ENCODE data around the gene SEMA4F.
A peak's percentile ranks its signal among the peaks of the same experiment; 100 is the strongest.
"Not testable (repeated sequence)": the region's sequence is repeated elsewhere in the genome, so short reads cannot be mapped to it uniquely, and the experiment has no call there.

Gene SEMA4F, protein sequence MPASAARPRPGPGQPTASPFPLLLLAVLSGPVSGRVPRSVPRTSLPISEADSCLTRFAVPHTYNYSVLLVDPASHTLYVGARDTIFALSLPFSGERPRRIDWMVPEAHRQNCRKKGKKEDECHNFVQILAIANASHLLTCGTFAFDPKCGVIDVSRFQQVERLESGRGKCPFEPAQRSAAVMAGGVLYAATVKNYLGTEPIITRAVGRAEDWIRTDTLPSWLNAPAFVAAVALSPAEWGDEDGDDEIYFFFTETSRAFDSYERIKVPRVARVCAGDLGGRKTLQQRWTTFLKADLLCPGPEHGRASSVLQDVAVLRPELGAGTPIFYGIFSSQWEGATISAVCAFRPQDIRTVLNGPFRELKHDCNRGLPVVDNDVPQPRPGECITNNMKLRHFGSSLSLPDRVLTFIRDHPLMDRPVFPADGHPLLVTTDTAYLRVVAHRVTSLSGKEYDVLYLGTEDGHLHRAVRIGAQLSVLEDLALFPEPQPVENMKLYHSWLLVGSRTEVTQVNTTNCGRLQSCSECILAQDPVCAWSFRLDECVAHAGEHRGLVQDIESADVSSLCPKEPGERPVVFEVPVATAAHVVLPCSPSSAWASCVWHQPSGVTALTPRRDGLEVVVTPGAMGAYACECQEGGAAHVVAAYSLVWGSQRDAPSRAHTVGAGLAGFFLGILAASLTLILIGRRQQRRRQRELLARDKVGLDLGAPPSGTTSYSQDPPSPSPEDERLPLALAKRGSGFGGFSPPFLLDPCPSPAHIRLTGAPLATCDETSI

DNA sequence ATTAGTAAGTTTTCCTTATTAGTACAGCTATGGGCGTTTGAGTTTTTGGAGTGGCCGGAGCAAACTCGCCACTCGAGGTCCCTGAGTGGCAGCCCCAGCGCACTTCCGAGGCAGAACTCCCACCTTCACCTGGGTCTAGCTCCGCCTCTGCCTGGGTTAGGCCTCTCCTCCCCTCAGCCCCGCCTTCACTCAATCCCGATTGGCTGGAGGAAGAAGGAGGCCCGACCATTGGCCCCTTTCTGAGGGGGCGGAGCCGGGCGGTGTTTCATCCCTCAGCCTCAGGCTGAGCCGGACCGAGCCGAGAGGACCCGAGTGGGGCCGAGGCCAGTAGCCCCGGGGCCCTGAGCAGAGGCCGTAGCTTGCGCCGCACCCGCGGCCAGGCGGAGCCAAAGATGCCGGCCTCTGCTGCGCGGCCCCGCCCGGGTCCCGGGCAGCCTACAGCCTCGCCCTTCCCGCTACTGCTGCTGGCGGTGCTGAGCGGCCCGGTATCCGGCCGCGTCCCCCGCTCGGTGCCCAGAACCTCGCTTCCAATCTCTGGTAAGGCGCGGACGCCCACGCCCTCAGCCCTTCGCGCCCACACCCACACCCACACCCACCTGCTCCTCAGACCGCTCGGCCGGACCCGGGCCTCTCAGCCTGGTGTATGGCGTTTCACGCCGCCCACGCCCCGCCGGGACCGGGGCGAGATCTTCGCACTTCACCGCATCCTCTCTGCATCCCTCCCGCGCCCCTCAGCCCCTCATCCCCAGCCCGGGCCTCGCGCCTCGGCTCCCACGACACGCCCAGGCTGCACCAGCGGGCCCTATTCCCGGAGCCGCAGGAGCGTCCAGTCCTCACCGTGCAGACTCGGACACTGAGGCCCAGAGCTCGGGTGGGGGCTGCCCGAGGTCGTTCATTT, at the start of gene SEMA4F:
Gene SEMA4F, plus strand, starts transcription at position 263 of the 898 bp plus-strand sequence. Its CDS starts 130 bp downstream, at position 393.
- peak; percentile 84 to 85 for DNase-seq (ENCODE audit: low read depth in 2 of 2)

DNA sequence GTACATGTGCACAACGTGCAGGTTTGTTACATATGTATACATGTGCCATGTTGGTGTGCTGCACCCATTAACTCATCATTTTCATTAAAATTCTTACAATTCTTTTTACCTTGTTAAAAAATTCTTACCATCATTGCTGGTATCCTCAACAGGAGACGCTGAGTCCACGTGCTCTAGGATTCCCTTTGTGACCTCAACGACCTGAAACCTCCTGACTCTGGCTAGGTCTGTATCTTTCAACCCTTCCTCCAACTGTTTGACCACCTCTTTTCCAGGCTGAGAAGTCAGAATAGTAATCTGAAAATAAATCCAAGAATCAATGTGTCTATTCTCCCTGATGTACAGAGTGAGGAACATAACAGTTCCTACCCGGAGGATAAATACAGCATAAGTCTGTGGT, 47.1 kb upstream of the SEMA4F start:
- DNase-seq (ENCODE audit: low read depth in 2 of 2), result no peak

DNA sequence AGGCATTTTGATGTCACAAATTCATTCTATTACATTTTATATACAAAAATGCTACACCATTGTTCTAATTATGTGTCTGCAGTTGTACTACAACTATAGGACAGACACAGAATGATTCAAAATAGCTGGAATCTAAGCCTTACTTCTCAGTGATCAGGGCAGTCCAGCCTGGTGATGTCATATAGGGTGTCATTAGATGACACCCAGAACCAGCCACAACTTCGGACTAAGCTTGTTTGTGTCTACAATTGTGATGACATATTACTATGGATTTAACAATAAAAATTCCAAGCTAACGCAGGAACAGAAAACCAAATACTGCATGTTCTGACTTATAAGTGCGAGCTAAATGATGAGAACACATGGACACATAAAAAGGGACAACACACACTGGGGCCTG, 36.9 kb upstream of the SEMA4F start:
- no peak for DNase-seq (ENCODE audit: low read depth in 2 of 2)

DNA sequence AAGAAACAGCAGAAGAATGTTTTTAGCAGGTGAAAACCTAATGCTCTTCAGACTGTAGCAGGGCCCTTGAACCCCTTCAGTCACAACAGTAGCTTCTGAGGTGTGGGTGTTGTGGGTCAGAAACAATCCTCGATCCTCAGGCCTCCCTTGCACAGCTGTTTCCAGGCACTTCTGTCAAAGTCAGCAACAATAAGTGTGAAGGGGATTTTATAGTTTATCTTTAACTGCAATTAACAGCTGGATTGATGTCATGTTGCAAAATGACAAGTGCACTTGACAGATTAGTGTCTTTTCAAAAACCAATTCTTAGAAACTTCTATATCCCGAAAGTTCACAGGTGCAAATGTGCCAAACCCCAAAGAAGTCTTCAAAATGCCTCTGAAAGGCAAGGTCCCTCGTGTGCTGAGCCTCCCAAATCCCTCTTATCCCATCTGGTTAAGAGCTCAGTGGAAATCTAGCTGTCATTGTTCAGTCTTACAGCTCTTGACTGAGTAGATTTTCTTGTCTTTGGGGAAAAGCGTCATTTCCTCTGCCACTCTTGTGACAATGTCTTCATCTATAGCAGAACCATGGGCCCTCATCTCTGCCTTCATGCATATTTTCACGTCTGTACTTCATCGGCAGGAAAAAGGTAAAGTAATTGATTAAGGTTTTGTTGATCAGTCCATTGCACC, 35.5 kb upstream of the SEMA4F start:
- no peak for DNase-seq (ENCODE audit: low read depth in 2 of 2)

DNA sequence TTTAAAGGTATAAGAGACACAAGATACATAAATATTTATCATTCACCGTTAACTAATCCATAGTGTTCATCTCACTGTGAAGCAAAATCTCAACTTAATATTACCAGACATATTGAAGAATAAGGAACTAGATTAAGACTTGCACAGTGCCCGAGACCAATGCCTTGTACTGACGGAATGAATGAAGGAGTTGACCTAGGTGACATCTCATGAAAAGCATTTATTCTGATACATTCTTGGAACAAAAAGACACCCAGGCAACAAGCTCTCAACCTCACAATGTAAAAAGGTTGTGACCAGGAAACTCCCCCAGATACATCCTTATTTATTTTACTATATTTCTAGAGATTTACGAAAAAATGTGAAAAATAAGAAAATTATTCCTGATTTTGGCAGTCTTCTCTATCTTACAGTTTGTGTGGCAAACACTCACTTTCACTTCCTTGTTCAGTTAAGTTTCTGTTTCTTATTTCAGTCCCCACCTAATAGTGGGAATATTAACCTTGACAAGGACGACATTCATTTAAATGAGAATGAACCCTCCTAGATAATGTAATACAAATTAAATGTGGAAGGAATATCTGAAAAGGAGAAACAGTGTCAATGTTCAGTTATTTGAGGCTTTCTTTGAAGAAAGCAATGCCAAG, 34.3 kb upstream of the SEMA4F start:
- no peak for DNase-seq (ENCODE audit: low read depth in 2 of 2)

DNA sequence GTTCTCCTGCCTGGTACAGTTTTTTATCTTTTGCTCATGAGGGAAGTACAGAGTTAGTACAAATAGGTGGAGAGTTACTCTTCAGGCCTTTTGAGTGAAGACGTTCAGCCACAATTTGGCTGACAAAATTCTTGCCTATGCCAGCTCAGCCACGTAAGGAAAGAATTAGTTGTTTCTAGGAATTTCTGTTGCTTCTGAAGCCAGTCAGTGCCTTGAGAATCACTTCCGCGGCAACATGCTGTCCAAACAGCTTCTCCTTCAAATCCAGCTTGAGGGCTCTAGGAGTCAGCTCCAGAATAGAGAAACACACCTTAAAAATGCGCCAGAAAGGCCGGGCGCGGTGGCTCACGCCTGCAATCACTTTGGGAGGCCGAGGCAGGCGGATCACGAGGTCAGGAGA, 33.4 kb upstream of the SEMA4F start:
- DNase-seq (ENCODE audit: low read depth in 2 of 2), result no peak

DNA sequence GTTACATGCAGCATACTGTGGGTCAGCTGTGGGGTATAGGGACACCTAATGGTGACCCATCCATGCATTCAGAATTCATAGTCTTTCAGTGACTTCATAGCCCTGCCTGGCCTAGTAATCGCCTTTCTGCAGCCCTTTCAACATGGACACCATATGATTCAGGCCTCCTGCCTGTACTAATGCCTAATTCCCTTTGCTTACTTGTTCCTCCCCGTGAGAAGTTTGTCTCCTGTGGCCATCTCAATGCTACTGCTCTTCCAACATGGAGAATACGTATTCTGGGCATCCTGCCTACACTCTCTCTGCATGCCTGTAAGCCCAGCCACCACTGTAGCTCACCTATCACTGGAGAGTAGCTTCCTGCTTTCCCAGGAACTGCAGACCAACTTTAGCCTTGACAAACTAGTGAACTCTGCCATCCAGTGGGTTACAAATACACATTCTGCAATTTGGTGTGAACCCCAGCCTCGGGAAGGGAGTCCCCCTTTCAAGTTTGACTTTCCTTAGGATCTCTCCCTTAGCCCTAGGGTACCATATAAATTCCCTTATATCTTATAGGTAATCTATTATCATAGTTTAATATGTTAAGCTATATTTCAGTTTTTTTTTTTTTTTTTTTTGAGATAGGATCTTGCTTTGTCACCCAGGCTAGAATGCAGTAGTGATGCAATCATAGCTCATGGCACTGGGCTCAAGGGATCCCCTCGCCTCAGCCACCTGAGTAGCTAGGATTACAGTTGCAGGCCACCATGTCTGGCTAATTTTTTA, 28.2 kb upstream of the SEMA4F start:
- DNase-seq (ENCODE audit: low read depth in 2 of 2), result no peak

DNA sequence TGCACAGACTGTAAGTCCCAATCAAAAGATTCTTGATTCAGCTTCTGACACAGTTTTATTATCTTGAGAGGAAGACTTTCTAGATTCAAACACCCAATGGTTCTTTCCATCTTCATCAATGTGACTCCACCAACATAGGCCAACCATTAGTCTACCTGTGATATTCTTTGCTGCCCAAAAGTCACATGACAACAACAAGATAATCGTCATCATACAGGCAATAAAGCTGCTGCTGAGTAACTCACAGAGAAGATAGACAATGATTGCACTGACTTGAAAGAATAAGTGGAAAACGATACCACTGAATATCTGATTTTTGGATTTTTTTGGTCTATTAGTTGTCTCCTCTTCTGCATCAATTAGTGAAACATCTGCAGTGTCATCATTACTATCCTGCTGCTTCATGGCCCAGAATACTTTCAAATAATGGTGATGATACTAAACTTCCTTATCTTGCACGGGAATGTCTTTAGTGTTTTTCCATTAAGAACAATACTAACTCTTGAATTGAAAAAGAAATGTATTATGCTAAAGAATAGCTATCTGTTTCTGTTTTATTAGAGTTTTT, 25.4 kb upstream of the SEMA4F start:
- DNase-seq (ENCODE audit: low read depth in 2 of 2), result no peak

DNA sequence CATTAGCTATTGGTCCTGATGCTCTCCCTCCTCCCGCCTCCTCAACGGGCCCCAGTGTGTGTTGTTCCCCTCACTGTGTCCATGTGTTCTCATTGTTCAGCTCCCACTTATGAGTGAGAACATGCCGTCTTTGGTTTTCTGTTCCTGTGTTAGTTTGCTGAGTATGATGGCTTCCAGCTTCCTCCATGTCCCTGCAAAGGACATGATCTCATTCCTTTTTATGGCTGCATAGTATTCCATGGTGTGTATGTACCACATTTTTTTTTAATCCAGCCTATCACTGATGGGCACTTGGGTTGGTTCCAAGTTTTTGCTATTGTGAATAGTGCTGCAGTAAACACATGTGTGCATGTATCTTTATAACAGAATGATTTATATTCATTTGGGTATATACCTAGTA, 23.6 kb upstream of the SEMA4F start:
- DNase-seq (ENCODE audit: low read depth in 2 of 2), result not testable (repeated sequence)

DNA sequence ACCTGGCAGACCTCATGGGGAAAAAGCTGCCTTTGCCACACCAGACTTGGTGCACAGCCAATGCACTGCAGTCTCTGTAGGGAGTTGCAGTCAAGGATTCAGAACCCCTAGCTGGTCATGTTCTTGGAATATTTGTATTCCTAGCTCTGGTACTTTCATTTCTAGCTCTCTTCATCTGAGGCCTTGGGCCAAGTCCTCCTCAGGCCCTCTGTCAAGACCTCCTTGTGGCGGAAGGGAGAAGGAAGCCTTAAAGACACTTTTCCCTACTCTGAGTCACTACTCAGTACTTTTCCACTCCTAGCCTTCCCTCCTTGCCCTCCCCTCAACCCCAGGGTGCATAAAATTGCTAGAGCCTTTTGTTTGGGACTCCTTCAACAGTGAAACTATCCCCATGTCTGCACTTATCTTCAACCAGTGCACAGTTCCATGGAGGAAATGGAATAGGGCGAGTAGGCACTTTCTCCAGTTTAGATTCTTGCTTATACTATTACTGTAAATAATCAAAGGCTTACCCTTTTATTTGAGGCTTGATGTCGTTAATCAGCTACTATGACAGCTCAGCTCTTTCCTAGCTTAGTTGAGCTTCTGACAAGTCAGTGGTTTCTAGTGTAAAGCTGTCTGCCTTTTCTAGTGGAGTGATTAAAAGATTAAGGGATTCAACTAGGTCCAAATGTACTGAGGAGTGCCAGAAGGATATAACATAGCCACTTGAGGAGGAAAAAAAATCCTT, 21.7 kb upstream of the SEMA4F start:
- no peak for DNase-seq (ENCODE audit: low read depth in 2 of 2)

DNA sequence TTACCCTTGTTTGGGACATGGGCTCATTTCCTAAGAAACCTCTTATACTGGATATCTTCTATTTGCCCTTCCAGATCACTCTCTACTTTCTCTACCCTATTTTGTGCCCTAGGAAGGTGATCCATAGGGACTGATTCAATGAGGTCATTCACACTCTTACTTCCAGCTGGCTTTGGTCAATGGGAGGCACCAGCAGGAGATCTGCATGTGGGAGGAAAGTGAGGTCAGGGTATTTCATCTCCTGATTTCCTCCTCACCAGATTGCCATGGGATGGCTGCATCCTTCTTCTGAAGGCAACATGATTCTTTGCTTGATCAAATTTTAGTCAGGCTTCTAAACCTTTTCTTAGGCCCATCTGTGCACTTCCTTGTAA, 21.1 kb upstream of the SEMA4F start:
- no peak for DNase-seq (ENCODE audit: low read depth in 2 of 2)

DNA sequence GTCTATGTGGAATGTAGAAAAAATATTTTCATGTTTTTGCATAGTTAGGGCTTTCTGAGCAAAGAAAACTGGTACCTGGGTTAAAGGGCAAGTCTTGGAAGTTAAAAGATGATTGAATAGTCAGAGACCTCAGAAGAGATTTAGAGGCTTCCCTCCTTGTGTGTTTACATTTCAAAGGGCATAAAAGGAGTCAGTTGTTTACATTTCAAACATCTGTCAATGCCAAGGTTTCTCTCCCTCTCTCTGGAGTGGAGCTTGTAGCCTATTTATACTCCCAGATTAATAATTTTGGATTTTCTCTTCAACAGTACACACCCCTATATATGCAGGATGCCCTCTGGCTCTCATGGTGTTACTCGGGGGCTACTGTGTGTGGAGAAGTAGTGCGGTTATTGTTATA, 14.5 kb upstream of the SEMA4F start:
- no peak for DNase-seq (ENCODE audit: low read depth in 2 of 2)

DNA sequence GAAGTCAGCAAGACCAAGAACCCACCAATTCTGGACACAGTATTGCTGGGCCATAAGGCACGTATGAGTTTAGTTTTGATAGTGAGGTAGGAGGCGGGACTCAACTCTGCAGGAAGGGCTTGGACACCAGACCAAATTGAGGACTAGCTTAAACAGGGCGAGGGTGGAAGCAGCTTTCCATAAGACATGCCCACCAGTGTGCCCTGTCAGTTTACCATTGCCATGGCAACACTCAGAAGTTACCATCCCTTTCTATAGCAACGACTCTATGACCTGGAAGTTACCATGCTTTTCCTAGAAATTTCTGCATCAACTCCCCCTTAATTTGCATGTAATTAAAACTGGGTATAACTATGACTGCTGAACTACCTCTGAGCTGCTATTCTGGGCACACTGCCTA, 8.7 kb upstream of the SEMA4F start:
- no peak for DNase-seq (ENCODE audit: low read depth in 2 of 2)

DNA sequence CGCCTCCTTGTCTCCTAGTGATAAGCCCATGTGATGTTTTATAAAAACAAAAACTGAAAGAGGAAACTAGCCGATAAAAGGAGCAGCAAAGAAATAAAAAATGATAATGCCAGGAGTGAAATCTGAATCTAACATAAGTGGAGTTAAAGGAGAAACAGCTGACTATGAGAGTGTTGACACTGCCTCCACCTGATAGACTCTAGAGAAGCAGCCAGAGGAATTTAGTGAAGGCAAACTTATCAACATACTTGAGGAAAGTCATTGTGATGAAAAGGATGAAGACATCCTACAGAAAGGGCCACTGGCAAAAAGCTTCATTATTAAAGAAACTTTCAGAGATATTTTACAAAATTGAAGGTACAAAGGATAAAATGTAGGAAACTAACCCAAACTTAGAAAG, 7.8 kb upstream of the SEMA4F start:
- no peak for DNase-seq (ENCODE audit: low read depth in 2 of 2)

DNA sequence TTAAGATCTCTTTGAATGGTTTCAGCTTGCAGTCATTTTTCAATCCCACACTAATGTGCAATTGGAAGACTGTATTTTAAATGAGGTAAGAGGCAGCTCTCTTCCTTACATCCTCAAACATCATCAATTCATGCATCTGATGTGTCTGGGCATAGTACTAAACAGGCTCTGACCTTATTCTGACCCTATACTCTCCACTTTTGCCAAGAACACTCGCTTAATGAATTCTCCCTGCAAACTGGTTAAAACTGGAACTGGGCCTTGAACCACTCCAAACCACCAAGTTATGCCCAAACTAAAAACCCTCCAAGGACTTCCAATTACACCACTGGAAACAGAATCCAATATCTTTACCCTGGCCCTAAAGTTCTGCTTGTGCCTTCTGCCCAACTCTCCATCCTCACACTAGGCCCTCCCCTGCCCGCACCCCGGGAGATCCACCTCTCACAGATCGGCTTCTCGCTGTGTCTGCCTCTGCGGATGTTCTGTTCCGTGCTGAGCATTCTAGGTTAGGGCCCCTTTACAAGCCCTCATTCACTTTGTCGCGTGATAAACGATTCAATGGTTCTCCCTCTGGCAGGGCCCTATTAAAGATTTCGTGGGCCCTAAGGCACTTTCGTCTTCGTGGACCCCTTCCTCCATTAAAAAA, 7.1 kb upstream of the SEMA4F start:
- DNase-seq (ENCODE audit: low read depth in 2 of 2), result no peak

DNA sequence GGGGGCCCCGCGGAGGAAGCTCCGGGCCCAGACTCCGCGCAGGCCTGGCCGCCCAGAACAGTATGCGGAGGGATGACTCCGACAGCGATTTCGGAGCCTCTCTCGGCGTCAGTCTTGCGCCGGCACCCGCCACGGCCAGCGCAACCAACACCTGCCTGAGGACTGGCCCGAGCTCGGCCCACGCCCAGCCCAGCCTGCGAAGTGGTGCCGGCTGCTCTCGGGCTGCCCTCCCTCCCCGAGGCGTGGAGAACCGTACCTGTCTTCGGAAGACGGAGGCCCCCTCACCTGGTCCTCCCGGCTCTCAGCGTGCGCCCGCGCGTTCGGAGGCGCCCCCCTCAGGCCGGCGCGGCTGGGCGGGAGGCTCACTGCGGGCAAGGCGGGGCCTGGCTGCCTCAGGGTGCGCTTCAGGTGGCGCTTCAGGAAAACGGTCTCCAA, 6.0 kb upstream of the SEMA4F start, which contains the start of gene M1AP:
Gene M1AP, minus strand, starts transcription at position 322 of the 435 bp plus-strand sequence. CDS start 8,055 bp downstream, outside the sequence.
- DNase-seq (ENCODE audit: low read depth in 2 of 2), result no peak

DNA sequence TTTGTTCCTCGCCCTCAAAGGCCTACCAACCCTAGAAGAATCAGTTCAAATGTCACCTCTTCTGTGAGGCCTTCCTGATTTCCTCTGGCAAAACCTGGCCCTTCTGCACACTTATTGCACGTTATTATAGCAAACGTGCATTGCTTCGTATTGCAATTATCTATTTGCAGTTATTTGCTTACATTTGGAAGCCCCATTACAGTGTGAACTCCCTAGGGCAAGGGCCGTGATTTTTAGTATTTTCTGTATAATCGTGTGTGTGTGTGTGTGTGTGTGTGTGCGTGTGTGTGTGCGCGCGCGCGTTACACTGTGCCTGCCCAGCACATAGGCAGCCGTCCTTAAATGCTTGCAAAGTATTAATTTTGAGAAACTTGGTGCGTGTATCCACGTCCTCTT, 460 bp upstream of the SEMA4F start:
- DNase-seq (ENCODE audit: low read depth in 2 of 2), result no peak

DNA sequence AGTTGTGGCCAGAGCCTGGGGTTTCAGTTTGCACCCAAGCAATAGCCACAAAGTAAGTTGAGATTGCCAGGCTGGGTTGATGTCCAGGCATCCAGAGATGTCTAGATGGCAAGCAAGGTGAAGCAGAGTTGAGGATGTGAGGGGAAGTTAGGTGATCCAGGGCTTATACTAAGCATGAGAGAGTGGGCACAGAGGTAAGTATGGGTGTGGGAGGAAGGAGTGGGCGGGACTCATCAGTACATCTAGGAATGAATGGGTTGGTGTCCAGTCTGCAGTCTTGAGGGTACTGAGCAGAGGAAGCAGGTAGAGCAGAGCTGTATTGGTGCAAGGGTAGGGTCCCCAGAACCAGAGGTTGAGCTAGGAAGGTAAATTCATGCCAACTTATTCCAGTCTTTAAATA, 1.5 kb downstream of the SEMA4F start:
- DNase-seq (ENCODE audit: low read depth in 2 of 2), result no peak

DNA sequence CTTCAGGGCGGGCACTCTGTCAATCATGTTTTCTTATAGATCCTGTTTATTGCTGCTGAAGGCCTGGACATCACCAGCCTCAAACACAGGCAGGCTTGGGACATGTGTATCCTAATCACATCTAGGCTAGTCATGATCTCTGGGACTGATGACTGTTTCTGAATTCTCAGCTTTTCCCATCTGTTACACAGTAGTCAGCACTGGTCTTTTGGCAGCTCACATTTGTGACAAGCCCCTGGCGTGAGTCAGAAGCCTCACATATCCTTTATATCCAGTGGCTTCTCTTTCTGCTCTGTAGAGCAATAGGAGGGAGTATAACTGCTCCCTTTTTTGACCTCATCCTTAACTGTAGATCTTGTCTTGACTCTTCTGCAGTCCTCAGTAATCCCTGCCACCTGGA, 4.5 kb downstream of the SEMA4F start:
- peak; percentile 44 for DNase-seq (ENCODE audit: low read depth in 2 of 2)
